SJSA1 (cell line): ENCODE measurements around the gene GINS2. TPM values are rescaled to one million over a fixed set of nuclear protein-coding genes. Genes with fewer than 3 reads are reported as not detected.
A peak's percentile ranks its signal among the peaks of the same experiment; 100 is the strongest.

Experiments
- DNase-seq, 2 experiments: peaks; one replicate each; pipeline ENCODE4 v3.0.0-alpha.2; 2015 to 2020; ENCODE audit warnings: low spot score in 2 of 2, low read depth in 1 of 2
- H3K27ac ChIP-seq: fragments of 250-450 bp; sonication (Bioruptor Pico); 2 replicates; pipeline ENCODE4 v1.5.1; 2020; ENCODE audit warnings: mild to moderate bottlenecking, moderate library complexity
- H3K27me3 ChIP-seq: fragments of 250-450 bp; sonication (Bioruptor Pico); replicated peaks from 2 replicates; pipeline ENCODE4 v1.5.1; 2020; ENCODE audit warnings: mild to moderate bottlenecking, moderate library complexity
- H3K36me3 ChIP-seq: fragments of 250-450 bp; sonication (Bioruptor Pico); 2 replicates; pipeline ENCODE4 v1.5.1; 2020; ENCODE audit warnings: mild to moderate bottlenecking
- H3K4me1 ChIP-seq: fragments of 250-450 bp; sonication (Bioruptor Pico); replicated peaks from 2 replicates; pipeline ENCODE4 v1.6.1; 2021; ENCODE audit warnings: mild to moderate bottlenecking
- H3K4me3 ChIP-seq: fragments of 250-450 bp; sonication (Bioruptor Pico); 2 replicates; pipeline ENCODE4 v1.5.1; 2020; ENCODE audit warnings: mild to moderate bottlenecking
- H3K9me3 ChIP-seq: fragments of 250-450 bp; sonication (Bioruptor Pico); replicated peaks from 2 replicates; pipeline ENCODE4 v1.5.1; 2020; ENCODE audit warnings: mild to moderate bottlenecking
- total RNA-seq: library from RNA; depleted of rRNA; stranded (reverse); fragments of >200 nt; shearing (Covaris generic); gene quantifications from 2 replicates; pipeline ENCODE4 v1.2.3, GENCODE V29; 2014

The GINS2 gene
- total RNA-seq, 1 experiment from 2014 or later, result 51.4 TPM

- H3K36me3 ChIP-seq, result no peaks in the 10 kb centered on the region
- H3K27ac ChIP-seq, result no peak overlapping the region
- H3K27me3 ChIP-seq, result no peaks in the 10 kb centered on the region
- H3K4me3 ChIP-seq, result no peak overlapping the region
- no peaks in the 10 kb centered on the region for H3K9me3 ChIP-seq
- H3K4me1 ChIP-seq, result peaks cover 4% of the 10 kb centered on the region; the same call in 1 of the 2 replicates
- DNase-seq, result no peak
These were observed 33.6 kb upstream of the GINS2 start for GRCh38 chr16:85722128-85722893.

- no peaks in the 10 kb centered on the region for H3K36me3 ChIP-seq
- H3K27me3 ChIP-seq, result no peaks in the 10 kb centered on the region
- H3K27ac ChIP-seq, result no peak overlapping the region
- H3K9me3 ChIP-seq, result no peaks in the 10 kb centered on the region
- H3K4me1 ChIP-seq, result peaks cover 1% of the 10 kb centered on the region; the same call in 1 of the 2 replicates
- no peak overlapping the region for H3K4me3 ChIP-seq
- no peak for DNase-seq
These were observed 31.5 kb upstream of the GINS2 start for GRCh38 chr16:85720302-85720637.

- Histone ChIP-seq H3K36me3 (no peaks in the 10 kb centered on the region), H3K4me3 (no peak overlapping the region), H3K27ac (no peak overlapping the region), H3K27me3 (no peaks in the 10 kb centered on the region), H3K9me3 (no peaks in the 10 kb centered on the region), H3K4me1 (no peaks in the 10 kb centered on the region)
- DNase-seq, result no peak
These were observed 31.0 kb upstream of the GINS2 start for GRCh38 chr16:85719605-85720301.

DNA sequence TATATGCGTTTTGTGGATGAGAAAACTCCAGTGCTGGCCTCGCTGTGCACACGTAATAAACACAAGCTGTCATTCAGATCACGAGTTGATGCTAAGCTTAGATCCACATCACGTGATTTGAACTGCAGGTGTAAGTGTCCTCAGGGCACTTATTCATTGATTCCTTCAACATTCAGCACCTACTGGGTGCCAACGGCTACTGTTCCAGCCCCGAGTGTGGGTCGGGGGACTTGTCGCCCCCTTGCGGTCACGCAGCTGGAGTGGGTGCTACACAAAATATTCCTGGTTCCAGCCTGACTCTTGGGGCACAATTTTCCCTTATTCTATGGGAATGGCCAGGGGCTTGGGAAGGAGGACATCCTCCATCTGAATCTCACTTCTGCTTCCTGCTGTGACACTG lies 29.9 kb upstream of the GINS2 start:
- H3K27ac ChIP-seq, result no peak overlapping the region
- DNase-seq, result no peak
- H3K4me3 ChIP-seq, result no peak overlapping the region
- no peaks in the 10 kb centered on the region for H3K4me1 ChIP-seq
- no peaks in the 10 kb centered on the region for H3K36me3 ChIP-seq
- H3K9me3 ChIP-seq, result no peaks in the 10 kb centered on the region
- H3K27me3 ChIP-seq, result no peaks in the 10 kb centered on the region

DNA sequence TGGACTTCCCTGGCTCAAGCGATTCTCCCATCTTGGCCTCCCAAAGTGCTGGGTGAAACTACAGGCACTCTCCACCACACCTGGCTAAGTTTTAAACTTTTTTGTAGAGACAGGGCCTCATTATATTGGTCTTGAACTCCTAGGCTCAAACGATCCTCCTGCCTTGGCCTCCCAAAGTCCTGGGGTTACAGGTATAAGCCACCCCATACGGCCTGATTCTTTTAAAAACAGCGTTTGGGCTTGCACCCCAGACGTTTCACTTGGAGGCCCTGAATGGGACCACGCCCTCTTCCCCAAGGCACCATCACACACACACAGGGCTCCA lies 29.4 kb upstream of the GINS2 start:
- no peaks in the 10 kb centered on the region for H3K9me3 ChIP-seq
- no peak for DNase-seq
- no peaks in the 10 kb centered on the region for H3K4me1 ChIP-seq
- H3K27ac ChIP-seq, result no peak overlapping the region
- H3K27me3 ChIP-seq, result no peaks in the 10 kb centered on the region
- H3K4me3 ChIP-seq, result no peak overlapping the region
- no peaks in the 10 kb centered on the region for H3K36me3 ChIP-seq

DNA sequence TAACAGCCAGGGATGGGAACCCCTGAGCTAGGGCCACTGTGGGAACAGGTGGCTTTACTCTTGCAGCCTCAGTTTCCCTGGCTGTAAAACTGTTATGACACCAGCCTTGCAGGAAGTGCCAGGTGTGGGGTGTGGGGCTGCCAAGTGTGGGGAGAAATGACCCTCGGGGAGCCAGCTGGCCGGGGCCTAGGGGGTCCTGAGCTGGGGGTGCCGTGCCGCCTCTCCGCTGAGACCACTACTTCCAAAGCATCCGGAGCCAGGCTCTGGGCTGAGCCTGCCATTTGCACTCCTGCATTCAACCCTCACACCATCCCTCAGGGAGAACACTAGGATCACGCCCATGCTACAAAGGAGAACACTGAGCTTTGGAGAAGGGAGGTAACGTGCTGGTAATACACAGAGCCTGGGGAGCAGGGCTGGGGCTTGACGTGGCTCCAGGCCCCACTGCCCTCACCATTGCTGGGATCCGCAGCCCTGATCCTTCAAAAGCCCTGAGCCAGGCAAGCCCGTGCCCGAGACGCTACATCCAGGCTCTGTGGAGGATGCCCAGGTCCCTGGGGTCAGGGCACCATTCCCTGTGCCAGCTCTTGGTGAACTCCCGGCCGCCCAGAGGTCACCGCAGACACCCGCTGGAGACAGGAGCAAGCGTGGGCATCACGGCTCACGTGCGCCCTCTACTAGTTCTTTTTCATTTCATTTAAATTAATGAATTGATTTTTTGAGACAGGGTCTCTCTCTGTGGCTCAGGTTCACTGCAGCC lies 28.8 kb upstream of the GINS2 start:
- no peak overlapping the region for H3K4me3 ChIP-seq
- H3K9me3 ChIP-seq, result no peaks in the 10 kb centered on the region

DNA sequence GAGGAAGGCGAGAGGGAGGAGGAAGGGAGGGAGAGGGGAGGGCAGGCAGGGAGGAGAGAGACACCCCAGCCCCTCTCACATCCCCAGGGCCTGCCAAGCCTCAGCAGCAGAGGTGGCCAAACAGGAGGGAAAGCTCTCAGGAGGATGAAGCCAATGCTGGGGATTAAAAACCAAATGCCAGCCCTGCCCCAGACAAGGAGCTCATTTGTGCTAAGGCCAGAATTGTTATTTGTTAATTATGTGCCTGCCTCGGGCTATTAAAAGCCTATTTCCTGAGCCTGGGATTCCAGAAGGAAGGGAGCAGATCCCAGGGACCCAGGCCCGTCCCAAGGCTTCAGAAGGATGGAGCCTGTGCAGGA lies 27.9 kb upstream of the GINS2 start:
- Histone ChIP-seq H3K9me3 (peaks cover 8% of the 10 kb centered on the region), H3K4me1 (no peaks in the 10 kb centered on the region), H3K27me3 (no peaks in the 10 kb centered on the region), H3K36me3 (no peaks in the 10 kb centered on the region), H3K4me3 (no peak overlapping the region), H3K27ac (no peak overlapping the region)
- no peak for DNase-seq

More for the DNA sequence above, 28.8 kb upstream of the GINS2 start:
- Histone ChIP-seq H3K36me3 (no peaks in the 10 kb centered on the region), H3K27me3 (no peaks in the 10 kb centered on the region), H3K4me1 (no peaks in the 10 kb centered on the region), H3K27ac (no peak overlapping the region)
- peak; percentile 57 to 72 for DNase-seq

DNA sequence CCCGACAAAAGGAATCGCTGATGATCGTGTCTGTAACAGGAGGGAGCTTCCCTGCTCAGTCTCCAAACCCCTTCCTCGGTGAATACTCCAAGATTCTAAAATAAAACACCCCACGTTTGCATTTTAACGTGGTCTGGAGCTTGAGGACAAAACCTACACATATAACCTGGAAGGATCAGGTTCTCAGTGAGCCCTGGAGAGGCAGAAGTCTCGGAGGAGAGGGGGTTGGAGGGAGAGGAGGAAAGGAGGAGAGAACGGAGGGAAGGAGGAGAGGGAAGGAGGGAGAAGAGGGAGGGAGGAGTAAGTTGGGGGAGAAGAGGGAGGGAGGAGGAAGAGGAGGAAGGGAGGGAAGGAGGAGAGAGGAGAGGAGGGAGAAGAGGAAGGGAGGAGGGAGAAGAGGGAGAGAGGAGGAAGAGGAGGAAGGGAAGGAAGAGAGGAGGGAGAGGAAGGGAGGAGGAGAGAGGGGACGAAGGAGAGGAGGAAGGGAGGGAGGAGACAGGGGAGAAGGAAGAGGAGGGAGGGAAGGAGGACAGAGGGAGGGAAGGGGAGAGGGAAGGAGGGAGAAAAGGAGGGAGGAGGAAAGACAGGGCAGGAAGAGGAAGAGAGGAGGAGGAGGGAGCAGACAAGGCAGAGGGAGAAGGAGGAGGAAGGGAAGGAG lies 27.4 kb upstream of the GINS2 start:
- H3K27ac ChIP-seq, result no peak overlapping the region
- H3K4me3 ChIP-seq, result no peak overlapping the region
- no peaks in the 10 kb centered on the region for H3K27me3 ChIP-seq
- no peaks in the 10 kb centered on the region for H3K4me1 ChIP-seq
- no peak for DNase-seq
- no peaks in the 10 kb centered on the region for H3K36me3 ChIP-seq
- peaks cover 9% of the 10 kb centered on the region for H3K9me3 ChIP-seq

DNA sequence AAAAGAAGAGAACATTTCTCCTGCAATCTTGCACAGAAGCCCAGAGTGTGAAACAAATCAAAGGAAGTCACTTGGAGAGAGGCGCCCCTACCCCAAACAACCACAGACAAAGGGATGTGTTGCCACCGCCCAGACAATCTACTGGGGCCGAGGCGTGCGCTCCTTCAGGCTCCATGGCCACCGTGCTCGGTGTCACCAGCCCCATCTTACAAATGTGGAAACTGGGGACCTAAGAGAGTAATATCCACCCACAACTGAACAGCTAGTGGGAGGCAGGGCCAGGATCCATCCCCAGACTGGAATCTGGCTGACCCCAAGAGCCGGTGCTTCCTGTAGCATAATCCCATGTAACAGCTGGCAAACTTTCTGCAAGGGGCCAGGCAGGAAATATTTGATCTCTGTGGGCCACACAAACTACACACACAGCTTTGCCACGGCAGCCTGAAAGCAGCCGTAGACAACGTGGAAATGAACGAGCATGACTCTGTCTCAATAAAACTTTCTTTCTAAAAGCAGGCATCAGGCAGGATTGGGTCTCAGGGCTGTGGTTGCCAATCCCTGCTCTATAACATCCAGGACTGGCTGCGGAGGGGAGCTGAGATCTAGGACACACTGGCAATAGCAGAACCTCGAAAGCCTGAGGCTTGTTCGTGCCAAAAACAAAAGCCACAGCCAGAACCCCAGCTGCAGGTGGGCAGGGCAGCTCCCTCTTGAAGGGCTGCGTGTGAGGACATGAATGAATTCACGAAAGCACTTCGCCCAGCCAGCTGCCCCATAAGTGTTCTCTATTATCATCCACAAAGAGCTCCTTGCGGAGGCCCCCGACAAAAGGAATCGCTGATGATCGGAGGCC lies 26.6 kb upstream of the GINS2 start:
- H3K36me3 ChIP-seq, result no peaks in the 10 kb centered on the region
- DNase-seq, result no peak
- no peaks in the 10 kb centered on the region for H3K4me1 ChIP-seq
- no peak overlapping the region for H3K4me3 ChIP-seq
- H3K9me3 ChIP-seq, result peaks cover 9% of the 10 kb centered on the region
- H3K27me3 ChIP-seq, result no peaks in the 10 kb centered on the region
- H3K27ac ChIP-seq, result no peak overlapping the region

GRCh38 chr16:85712801-85713200 lies 24.0 kb upstream of the GINS2 start:
- H3K4me1 ChIP-seq, result no peaks in the 10 kb centered on the region
- H3K9me3 ChIP-seq, result peaks cover 9% of the 10 kb centered on the region
- no peak overlapping the region for H3K27ac ChIP-seq
- no peaks in the 10 kb centered on the region for H3K27me3 ChIP-seq
- DNase-seq, result no peak
- no peaks in the 10 kb centered on the region for H3K36me3 ChIP-seq
- H3K4me3 ChIP-seq, result no peak overlapping the region

DNA sequence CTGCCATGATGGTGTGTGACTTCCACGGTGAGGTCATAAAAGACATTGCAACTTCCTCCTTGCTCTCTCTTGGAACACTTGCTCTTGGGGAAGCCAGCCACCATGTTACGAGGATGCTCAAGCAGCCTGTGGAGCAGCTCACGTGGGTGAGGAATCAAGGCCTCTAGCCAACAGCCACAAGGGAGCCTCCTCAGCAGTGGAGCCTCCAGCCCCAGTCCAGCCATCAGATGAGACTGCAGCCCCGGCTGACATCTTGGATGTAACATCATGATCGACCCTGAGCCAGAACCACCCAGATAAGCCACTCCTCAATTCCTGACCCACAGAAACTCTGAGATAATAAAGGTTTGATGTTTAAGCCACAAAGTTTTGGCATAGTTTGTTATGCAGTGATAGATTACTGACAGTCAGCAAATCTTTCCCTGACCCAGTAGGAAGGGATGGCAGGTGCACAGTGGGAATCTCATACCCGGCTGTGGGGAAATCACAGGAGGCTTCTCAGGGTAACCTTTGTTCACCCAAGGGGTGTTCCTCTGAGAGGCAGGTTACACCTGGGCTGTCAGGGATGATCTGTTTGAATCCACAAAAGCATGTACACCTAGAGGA lies 23.3 kb upstream of the GINS2 start:
- H3K36me3 ChIP-seq, result no peaks in the 10 kb centered on the region
- DNase-seq, result no peak
- H3K4me3 ChIP-seq, result no peak overlapping the region
- no peaks in the 10 kb centered on the region for H3K27me3 ChIP-seq
- no peaks in the 10 kb centered on the region for H3K4me1 ChIP-seq
- H3K9me3 ChIP-seq, result peaks cover 9% of the 10 kb centered on the region
- H3K27ac ChIP-seq, result no peak overlapping the region

DNA sequence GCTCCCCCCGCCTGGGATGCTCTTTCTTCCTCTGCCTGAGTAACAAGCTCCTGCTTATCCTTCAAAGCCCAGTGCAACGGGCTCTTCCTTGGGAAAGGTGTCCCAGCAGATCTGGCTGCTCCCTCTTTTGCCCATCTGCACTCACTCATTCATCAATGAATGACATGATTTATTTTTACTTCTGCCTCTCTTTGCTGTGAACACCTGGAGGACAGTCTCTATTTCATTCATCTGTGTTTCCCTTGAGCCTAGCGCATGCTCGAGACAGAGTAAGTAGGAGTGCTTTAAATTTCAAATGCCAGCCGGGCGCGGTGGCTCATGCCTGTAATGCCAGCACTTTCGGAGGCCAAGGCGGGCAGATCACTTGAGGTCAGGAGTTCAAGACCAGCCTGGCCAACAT lies 22.0 kb upstream of the GINS2 start:
- no peak for DNase-seq
- H3K27ac ChIP-seq, result no peak overlapping the region
- H3K36me3 ChIP-seq, result no peaks in the 10 kb centered on the region
- peaks cover 9% of the 10 kb centered on the region for H3K9me3 ChIP-seq
- H3K27me3 ChIP-seq, result no peaks in the 10 kb centered on the region
- H3K4me3 ChIP-seq, result no peak overlapping the region
- H3K4me1 ChIP-seq, result no peaks in the 10 kb centered on the region
